SU-DHL-6 (cell line): ENCODE measurements around the gene DNASE2B.

Source experiments
- H2AFZ ChIP-seq: fragments of 200-600 bp; sonication (generic); 2 replicates; pipeline ENCODE4 v1.6.1; 2014; ENCODE audit warnings: low read depth, mild to moderate bottlenecking, moderate library complexity, mixed read lengths, antibody characterized with exemption, low read length; ENCODE audit not compliant: severe bottlenecking
- H3F3A ChIP-seq: fragments of 200-600 bp; shearing (Covaris generic); 2 replicates; pipeline ENCODE4 v1.6.0; 2016; ENCODE audit warnings: antibody characterized with exemption, mild to moderate bottlenecking; ENCODE audit not compliant: insufficient read depth
- H3K27ac ChIP-seq: fragments of 200-600 bp; sonication (generic); 2 replicates; pipeline ENCODE4 v1.5.1; 2016; ENCODE audit warnings: low read depth, mild to moderate bottlenecking, low read length, moderate library complexity, mixed read lengths
- H3K27me3 ChIP-seq: fragments of 200-600 bp; sonication (generic), shearing (Covaris generic); 2 replicates; pipeline ENCODE4 v1.6.0; 2014; ENCODE audit warnings: mild to moderate bottlenecking, low read length
- H3K36me3 ChIP-seq: fragments of 200-600 bp; sonication (generic); 2 replicates; pipeline ENCODE4 v1.6.1; 2014; ENCODE audit warnings: mild to moderate bottlenecking, low read length, mixed read lengths
- H3K4me2 ChIP-seq: fragments of 300-600, 200-600 bp; shearing (Covaris generic), sonication (generic); 2 replicates; pipeline ENCODE4 v1.6.0; 2014; ENCODE audit warnings: low read length, low read depth, mild to moderate bottlenecking; ENCODE audit not compliant: poor library complexity, severe bottlenecking
- H3K4me3 ChIP-seq: fragments of 200-600 bp; sonication (generic); 2 replicates; pipeline ENCODE4 v1.5.1; 2014; ENCODE audit warnings: antibody characterized with exemption, low read length, mild to moderate bottlenecking, mixed read lengths; ENCODE audit not compliant: insufficient read depth, poor library complexity, severe bottlenecking
- H3K79me2 ChIP-seq: fragments of 200-600 bp; sonication (generic); 2 replicates; pipeline ENCODE4 v1.6.1; 2014; ENCODE audit warnings: mild to moderate bottlenecking, low read length, moderate library complexity; ENCODE audit not compliant: insufficient read depth
- H3K9ac ChIP-seq: fragments of 200-600 bp; sonication (generic); 2 replicates; pipeline ENCODE4 v1.7.0; 2014; ENCODE audit warnings: mild to moderate bottlenecking, low read length
- H3K9me2 ChIP-seq: fragments of 200-600 bp; sonication (generic); replicated peaks from 2 replicates; pipeline ENCODE4 v1.6.1; 2014; ENCODE audit warnings: low read length; ENCODE audit not compliant: insufficient read depth
- H3K9me3 ChIP-seq: fragments of 200-600 bp; sonication (generic); 2 replicates; pipeline ENCODE4 v1.6.1; 2014; ENCODE audit warnings: low read length, mixed read lengths; ENCODE audit not compliant: insufficient read depth
- H4K20me1 ChIP-seq: fragments of 200-600 bp; sonication (generic); 2 replicates; pipeline ENCODE4 v1.6.1; 2014; ENCODE audit warnings: low read depth, mild to moderate bottlenecking, antibody characterized with exemption, low read length, moderate library complexity, mixed read lengths
- EZH2phosphoT487 ChIP-seq: fragments of 200-600 bp; sonication (generic), shearing (Covaris generic); conservative IDR thresholded peaks from 2 replicates; pipeline ENCODE4 v1.6.1; 2018; ENCODE audit warnings: mild to moderate bottlenecking, antibody characterized with exemption, low read length, moderate library complexity, mixed read lengths
- TF ChIP-seq, protein P1 (sequence below): fragments of 200-600 bp; sonication (generic); IDR thresholded peaks from one replicate; pipeline ENCODE4 v1.5.1; 2017; ENCODE audit warnings: antibody characterized with exemption, mild to moderate bottlenecking, low read length, moderate library complexity; ENCODE audit not compliant: insufficient read depth, poor library complexity, severe bottlenecking

Gene DNASE2B

DNA sequence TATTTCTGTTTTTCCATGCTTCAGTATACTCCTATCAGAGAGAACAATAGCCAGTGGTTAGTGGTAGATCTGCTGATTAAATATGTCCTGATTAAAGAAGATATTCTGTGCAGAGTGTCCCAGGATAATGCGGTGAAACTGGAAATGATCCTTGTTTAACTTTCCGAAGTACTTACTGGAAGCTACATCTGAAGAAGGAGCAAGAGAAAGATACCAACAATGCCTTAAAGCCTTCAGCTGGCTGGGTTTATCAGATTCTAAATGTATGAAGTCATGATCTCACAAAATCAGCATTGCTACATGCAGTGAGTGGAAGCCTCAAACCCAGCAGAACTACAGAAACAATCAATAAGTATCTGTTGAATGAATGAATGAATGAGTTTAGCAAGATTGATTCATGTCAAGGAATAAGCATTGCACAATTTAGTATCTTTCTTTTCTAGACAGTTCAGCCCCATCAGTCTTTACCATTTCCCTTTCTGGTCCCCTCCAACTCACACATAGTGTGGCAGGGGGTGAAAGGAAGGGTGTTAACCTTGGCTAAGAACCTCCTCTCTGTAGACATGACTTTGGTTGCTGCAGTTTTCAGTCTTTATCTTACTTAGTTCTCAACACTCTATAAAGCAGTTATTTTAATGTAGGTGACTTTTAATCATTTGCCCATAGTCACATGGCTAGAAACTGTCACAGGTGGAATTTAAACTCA lies 24.7 kb upstream of the DNASE2B start:
- no peak overlapping the region for H3K4me3 ChIP-seq
- no peaks in the 10 kb centered on the region for H3K9me3 ChIP-seq
- H3K4me2 ChIP-seq: no peak overlapping the region
- H3K79me2 ChIP-seq: no peaks in the 10 kb centered on the region
- no peaks in the 10 kb centered on the region for H3F3A ChIP-seq
- TF ChIP-seq, protein P1, sequence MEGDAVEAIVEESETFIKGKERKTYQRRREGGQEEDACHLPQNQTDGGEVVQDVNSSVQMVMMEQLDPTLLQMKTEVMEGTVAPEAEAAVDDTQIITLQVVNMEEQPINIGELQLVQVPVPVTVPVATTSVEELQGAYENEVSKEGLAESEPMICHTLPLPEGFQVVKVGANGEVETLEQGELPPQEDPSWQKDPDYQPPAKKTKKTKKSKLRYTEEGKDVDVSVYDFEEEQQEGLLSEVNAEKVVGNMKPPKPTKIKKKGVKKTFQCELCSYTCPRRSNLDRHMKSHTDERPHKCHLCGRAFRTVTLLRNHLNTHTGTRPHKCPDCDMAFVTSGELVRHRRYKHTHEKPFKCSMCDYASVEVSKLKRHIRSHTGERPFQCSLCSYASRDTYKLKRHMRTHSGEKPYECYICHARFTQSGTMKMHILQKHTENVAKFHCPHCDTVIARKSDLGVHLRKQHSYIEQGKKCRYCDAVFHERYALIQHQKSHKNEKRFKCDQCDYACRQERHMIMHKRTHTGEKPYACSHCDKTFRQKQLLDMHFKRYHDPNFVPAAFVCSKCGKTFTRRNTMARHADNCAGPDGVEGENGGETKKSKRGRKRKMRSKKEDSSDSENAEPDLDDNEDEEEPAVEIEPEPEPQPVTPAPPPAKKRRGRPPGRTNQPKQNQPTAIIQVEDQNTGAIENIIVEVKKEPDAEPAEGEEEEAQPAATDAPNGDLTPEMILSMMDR: no peak
- TF ChIP-seq EZH2phosphoT487: no peak
- no peak overlapping the region for H2AFZ ChIP-seq
- no peaks in the 10 kb centered on the region for H3K27me3 ChIP-seq
- H4K20me1 ChIP-seq: no peaks in the 10 kb centered on the region
- H3K9ac ChIP-seq: no peak overlapping the region
- no peaks in the 10 kb centered on the region for H3K9me2 ChIP-seq
- H3K36me3 ChIP-seq: no peaks in the 10 kb centered on the region
- no peak overlapping the region for H3K27ac ChIP-seq

DNA sequence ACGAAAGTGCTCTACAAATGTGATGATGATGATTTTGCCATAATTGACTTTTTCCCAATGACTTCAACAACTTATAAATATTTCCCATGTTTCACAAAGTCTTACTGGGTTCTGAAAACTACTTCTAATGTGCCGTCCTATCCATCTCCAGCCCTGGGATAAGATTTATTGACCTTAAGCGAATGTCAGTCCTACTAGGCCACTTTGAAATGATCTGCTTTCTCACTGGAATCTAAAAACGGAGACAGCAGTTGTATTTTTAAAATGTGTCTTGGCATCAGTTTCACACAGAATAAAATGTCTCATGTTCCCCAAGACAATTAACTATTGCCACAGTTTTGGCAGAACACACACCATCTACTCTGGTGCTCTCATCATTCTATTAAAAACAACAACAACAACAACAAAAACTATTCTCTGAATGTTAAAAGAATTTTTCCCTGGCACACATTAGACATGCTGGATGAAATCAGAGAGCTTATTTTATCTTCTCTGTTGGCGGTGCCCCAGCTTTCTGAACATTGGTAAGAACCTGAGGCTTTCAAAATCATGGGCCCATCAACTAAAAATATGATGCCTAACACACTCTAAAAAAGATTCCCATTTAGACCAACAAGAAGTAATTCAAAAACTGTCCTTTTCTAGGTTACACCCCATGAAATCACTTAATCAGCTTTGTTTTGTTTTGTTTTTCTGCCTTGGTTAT lies 23.1 kb upstream of the DNASE2B start:
- Histone ChIP-seq H3K4me3 (no peak overlapping the region), H3K27me3 (no peaks in the 10 kb centered on the region), H2AFZ (no peak overlapping the region), H3F3A (no peaks in the 10 kb centered on the region), H3K36me3 (no peaks in the 10 kb centered on the region), H3K4me2 (no peak overlapping the region), H4K20me1 (no peaks in the 10 kb centered on the region), H3K9me2 (no peaks in the 10 kb centered on the region), H3K79me2 (no peaks in the 10 kb centered on the region), H3K9me3 (no peaks in the 10 kb centered on the region), H3K27ac (no peak overlapping the region), H3K9ac (no peak overlapping the region)
- no peak for TF ChIP-seq EZH2phosphoT487
- TF ChIP-seq, protein P1: no peak

DNA sequence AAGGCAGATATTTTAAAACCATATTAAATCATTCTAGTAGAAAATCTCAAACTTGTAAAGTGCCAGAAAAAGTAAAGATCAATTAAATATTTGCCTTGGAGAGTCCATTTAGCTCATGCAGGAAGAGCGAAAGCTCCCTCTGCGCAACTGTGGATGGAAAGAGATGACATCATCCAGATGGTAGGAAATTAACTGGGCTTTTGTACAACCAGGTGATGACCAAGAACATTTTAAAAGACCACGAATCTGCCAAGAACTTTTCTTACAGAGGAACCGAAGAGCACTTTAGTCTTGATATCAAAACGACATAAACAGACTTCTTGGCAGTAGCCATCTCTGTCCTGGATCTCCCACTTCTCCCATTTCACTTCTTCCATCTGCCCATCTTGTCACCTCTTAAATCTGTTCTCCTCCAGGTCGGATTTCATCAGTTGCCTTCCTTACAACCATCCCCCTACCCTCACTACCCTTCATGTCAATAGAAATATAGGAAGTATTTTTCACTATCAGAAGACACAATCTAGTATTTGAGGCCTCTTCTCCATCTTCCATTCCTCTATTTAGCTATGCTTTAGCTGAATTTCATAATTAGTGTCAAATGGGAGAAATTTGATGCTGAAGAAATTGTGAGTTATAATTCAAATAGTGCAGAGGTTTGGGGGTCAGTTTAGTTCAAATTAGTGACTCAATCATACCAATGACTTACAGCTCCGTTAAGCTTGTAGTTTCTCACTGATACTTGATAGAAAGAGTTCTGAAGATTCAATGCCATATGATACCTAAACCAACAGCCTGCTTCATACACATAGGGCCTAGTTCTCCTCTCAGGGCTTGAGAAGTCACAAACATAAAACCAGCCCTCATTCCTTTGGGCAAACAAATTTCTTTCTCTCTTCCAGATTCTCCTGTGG lies 22.0 kb upstream of the DNASE2B start:
- no peak overlapping the region for H3K27ac ChIP-seq
- H3K36me3 ChIP-seq: no peaks in the 10 kb centered on the region
- no peak overlapping the region for H3K9ac ChIP-seq
- TF ChIP-seq, protein P1: no peak
- TF ChIP-seq EZH2phosphoT487: no peak
- no peaks in the 10 kb centered on the region for H3K9me2 ChIP-seq
- no peaks in the 10 kb centered on the region for H4K20me1 ChIP-seq
- H3K27me3 ChIP-seq: no peaks in the 10 kb centered on the region
- no peaks in the 10 kb centered on the region for H3F3A ChIP-seq
- H3K4me2 ChIP-seq: no peak overlapping the region
- H2AFZ ChIP-seq: no peak overlapping the region
- H3K9me3 ChIP-seq: no peaks in the 10 kb centered on the region
- no peaks in the 10 kb centered on the region for H3K79me2 ChIP-seq
- no peak overlapping the region for H3K4me3 ChIP-seq
